ENCODE data around the gene SIM2. TPM values are rescaled to one million over a fixed set of nuclear protein-coding genes. Genes with fewer than 3 reads are reported as not detected.

Gene SIM2
- total and polyA plus RNA-seq, 2 experiments from 2014 or later: 0.16 to 0.49 TPM

DNA sequence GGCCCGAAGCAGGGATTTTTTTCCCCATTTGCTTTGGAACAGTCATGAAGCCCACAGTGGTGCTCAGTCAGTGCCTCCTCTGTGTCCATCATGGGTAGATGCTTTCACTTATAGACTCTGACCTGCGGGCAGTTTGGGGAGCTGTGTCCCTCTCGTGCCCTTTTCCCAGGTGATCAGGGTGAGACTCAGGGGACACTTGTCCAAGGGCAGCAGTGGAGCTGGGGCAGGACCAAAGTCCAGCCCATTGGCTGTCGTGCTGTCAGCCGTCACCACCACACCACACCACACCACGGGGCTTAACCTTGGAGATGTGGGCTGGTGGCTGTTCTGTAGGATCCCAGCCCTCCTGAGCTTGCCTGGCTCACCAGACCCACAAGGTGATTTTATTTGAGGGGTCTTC, 34.9 kb downstream of the SIM2 start:
- no peak overlapping the region for H2AFZ ChIP-seq
- no peaks in the 10 kb centered on the region for H3K4me1 ChIP-seq (ENCODE audit: insufficient read depth)
- H3K27me3 ChIP-seq (ENCODE audit: insufficient read depth): no peaks in the 10 kb centered on the region
- H3K79me2 ChIP-seq (replicated peaks; ENCODE audit: insufficient read depth): no peaks in the 10 kb centered on the region
- no peak for DNase-seq (ENCODE audit: low spot score)
- no peaks in the 10 kb centered on the region for H3K36me3 Mint-ChIP-seq (ENCODE audit: low read depth)
- no peak overlapping the region for H3K4me2 ChIP-seq
- no peak overlapping the region for H3K27ac ChIP-seq (ENCODE audit: low read depth)
- no peaks in the 10 kb centered on the region for H3K9me3 Mint-ChIP-seq
- H3K9me2 ChIP-seq (ENCODE audit: insufficient read depth): no peaks in the 10 kb centered on the region
- H3K4me3 ChIP-seq: no peak overlapping the region
- H3K4me1 Mint-ChIP-seq: peaks cover 5% of the 10 kb centered on the region
- H3K27me3 Mint-ChIP-seq (ENCODE audit: insufficient read depth, low read depth, poor library complexity): peaks cover 3% of the 10 kb centered on the region
- no peak overlapping the region for H3K27ac Mint-ChIP-seq
- no peak for ATAC-seq
- H3K4me3 Mint-ChIP-seq: no peak overlapping the region
- no peaks in the 10 kb centered on the region for H3K36me3 ChIP-seq (ENCODE audit: insufficient read depth)
- no peaks in the 10 kb centered on the region for H4K20me1 ChIP-seq (replicated peaks; ENCODE audit: insufficient read depth)
- H3F3A ChIP-seq (replicated peaks; ENCODE audit: low read depth): no peaks in the 10 kb centered on the region
- TF ChIP-seq EZH2 (IDR thresholded peaks at IDR 0.05; ENCODE audit: low read depth, unreplicated experiment): no peak
- no peak for TF ChIP-seq ZNF114 (CRISPR knock-in tag; IDR thresholded peaks at IDR 0.05)
- TF ChIP-seq POLR2AphosphoS5 (IDR thresholded peaks at IDR 0.05; ENCODE audit: low read depth): no peak
- TF ChIP-seq NANOG (IDR thresholded peaks at IDR 0.05; ENCODE audit: borderline replicate concordance): no peak
- no peak for TF ChIP-seq JUNB (IDR thresholded peaks at IDR 0.05; ENCODE audit: unreplicated experiment)
- no peak for TF ChIP-seq EZH2phosphoT487 (IDR thresholded peaks at IDR 0.05; ENCODE audit: unreplicated experiment)

DNA sequence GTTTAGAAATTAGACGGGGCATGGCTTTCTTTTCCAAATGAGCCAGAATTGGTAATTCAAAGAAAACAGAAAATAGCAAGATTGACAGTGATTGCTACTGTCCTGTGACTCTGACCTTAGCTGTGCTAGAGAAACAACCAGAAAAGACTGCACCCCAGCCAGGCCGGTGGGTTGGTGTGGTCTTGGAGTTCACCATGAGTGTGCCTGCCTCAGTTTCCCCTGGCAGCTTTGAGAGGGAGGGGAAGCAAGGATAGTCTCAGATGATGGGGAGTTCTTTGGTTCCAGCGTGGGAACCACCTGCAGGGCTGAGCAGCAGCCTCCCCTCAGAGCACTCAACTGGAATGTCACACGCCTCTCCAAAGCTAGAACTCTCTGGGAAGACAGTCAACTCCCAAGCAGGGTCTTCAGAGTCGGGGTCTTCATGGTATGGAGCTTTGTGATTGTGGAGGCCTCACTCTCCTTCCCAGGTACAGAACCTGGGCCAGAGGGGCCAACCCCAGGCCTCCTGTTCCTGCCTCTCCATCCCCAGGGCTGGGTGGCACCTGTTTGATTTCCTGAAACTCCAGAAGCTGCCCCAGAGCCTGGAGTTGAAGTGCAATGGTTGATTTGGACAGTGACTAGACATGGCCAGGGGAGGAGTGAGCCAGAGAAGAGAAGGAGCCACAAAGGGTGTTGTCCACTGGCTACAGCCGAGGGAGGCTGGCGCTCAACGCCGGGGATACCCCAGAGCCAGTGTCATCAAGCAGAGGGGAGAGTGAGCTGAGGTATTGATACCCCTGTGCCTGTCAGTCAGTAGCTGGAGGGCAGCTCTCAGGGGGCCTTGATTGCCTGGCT, 35.7 kb downstream of the SIM2 start:
- Histone ChIP-seq H4K20me1 (replicated peaks; ENCODE audit: insufficient read depth) (no peaks in the 10 kb centered on the region), H3K79me2 (replicated peaks; ENCODE audit: insufficient read depth) (no peaks in the 10 kb centered on the region), H3F3A (replicated peaks; ENCODE audit: low read depth) (no peaks in the 10 kb centered on the region), H2AFZ (no peak overlapping the region), H3K27me3 (ENCODE audit: insufficient read depth) (no peaks in the 10 kb centered on the region), H3K4me1 (ENCODE audit: insufficient read depth) (no peaks in the 10 kb centered on the region), H3K4me2 (no peak overlapping the region), H3K27ac (ENCODE audit: low read depth) (no peak overlapping the region), H3K36me3 (ENCODE audit: insufficient read depth) (no peaks in the 10 kb centered on the region), H3K9me2 (ENCODE audit: insufficient read depth) (no peaks in the 10 kb centered on the region), H3K4me3 (no peak overlapping the region)
- Mint-ChIP-seq H3K9me3 (no peaks in the 10 kb centered on the region), H3K27ac (no peak overlapping the region), H3K4me1 (peaks cover 8% of the 10 kb centered on the region), H3K36me3 (ENCODE audit: low read depth) (no peaks in the 10 kb centered on the region), H3K27me3 (ENCODE audit: insufficient read depth, low read depth, poor library complexity) (peaks cover 5% of the 10 kb centered on the region), H3K4me3 (no peak overlapping the region)
- DNase-seq (ENCODE audit: low spot score) (no peak), ATAC-seq (no peak)
- TF ChIP-seq NANOG (IDR thresholded peaks at IDR 0.05; ENCODE audit: borderline replicate concordance) (no peak), POLR2AphosphoS5 (IDR thresholded peaks at IDR 0.05; ENCODE audit: low read depth) (no peak), EZH2phosphoT487 (IDR thresholded peaks at IDR 0.05; ENCODE audit: unreplicated experiment) (no peak), JUNB (IDR thresholded peaks at IDR 0.05; ENCODE audit: unreplicated experiment) (no peak)

DNA sequence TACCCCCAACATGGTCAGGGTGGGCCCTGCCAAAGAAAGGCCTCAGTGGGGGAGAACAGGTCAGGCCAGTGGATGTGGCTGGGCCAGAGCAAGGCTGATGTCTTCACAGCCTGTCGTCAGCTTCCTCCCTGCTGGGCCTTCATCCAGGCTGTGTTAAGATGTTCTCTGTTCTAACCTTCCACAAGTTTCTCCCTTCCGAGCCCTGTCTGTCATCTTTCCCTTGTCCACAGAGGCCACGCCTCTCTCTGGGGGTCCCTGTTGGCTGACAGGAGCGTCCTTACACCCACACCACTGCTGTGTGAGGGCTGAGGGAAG, 36.2 kb downstream of the SIM2 start:
- Mint-ChIP-seq H3K9me3 (no peaks in the 10 kb centered on the region), H3K27me3 (ENCODE audit: insufficient read depth, low read depth, poor library complexity) (peaks cover 7% of the 10 kb centered on the region)
- no peaks in the 10 kb centered on the region for H3K4me1 ChIP-seq (ENCODE audit: insufficient read depth)
- TF ChIP-seq EZH2 (IDR thresholded peaks at IDR 0.05; ENCODE audit: low read depth, unreplicated experiment) (no peak), STAT1 (IDR thresholded peaks at IDR 0.05; ENCODE audit: unreplicated experiment) (no peak), NANOG (IDR thresholded peaks at IDR 0.05; ENCODE audit: borderline replicate concordance) (no peak)
- TF ChIP-seq, protein P1, sequence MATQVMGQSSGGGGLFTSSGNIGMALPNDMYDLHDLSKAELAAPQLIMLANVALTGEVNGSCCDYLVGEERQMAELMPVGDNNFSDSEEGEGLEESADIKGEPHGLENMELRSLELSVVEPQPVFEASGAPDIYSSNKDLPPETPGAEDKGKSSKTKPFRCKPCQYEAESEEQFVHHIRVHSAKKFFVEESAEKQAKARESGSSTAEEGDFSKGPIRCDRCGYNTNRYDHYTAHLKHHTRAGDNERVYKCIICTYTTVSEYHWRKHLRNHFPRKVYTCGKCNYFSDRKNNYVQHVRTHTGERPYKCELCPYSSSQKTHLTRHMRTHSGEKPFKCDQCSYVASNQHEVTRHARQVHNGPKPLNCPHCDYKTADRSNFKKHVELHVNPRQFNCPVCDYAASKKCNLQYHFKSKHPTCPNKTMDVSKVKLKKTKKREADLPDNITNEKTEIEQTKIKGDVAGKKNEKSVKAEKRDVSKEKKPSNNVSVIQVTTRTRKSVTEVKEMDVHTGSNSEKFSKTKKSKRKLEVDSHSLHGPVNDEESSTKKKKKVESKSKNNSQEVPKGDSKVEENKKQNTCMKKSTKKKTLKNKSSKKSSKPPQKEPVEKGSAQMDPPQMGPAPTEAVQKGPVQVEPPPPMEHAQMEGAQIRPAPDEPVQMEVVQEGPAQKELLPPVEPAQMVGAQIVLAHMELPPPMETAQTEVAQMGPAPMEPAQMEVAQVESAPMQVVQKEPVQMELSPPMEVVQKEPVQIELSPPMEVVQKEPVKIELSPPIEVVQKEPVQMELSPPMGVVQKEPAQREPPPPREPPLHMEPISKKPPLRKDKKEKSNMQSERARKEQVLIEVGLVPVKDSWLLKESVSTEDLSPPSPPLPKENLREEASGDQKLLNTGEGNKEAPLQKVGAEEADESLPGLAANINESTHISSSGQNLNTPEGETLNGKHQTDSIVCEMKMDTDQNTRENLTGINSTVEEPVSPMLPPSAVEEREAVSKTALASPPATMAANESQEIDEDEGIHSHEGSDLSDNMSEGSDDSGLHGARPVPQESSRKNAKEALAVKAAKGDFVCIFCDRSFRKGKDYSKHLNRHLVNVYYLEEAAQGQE (IDR thresholded peaks at IDR 0.05; ENCODE audit: unreplicated experiment): no peak
- TF ChIP-seq, protein P2, sequence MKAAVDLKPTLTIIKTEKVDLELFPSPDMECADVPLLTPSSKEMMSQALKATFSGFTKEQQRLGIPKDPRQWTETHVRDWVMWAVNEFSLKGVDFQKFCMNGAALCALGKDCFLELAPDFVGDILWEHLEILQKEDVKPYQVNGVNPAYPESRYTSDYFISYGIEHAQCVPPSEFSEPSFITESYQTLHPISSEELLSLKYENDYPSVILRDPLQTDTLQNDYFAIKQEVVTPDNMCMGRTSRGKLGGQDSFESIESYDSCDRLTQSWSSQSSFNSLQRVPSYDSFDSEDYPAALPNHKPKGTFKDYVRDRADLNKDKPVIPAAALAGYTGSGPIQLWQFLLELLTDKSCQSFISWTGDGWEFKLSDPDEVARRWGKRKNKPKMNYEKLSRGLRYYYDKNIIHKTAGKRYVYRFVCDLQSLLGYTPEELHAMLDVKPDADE (IDR thresholded peaks at IDR 0.05): no peak

More for the DNA sequence above, 36.2 kb downstream of the SIM2 start:
- no peak overlapping the region for H3K4me3 ChIP-seq
- no peaks in the 10 kb centered on the region for H3K36me3 ChIP-seq (ENCODE audit: insufficient read depth)
- Mint-ChIP-seq H3K4me3 (no peak overlapping the region), H3K36me3 (ENCODE audit: low read depth) (no peaks in the 10 kb centered on the region), H3K27ac (no peak overlapping the region), H3K4me1 (peaks cover 8% of the 10 kb centered on the region)
- no peaks in the 10 kb centered on the region for H3F3A ChIP-seq (replicated peaks; ENCODE audit: low read depth)
- H2AFZ ChIP-seq: no peak overlapping the region
- no peaks in the 10 kb centered on the region for H3K9me2 ChIP-seq (ENCODE audit: insufficient read depth)
- H4K20me1 ChIP-seq (replicated peaks; ENCODE audit: insufficient read depth): no peaks in the 10 kb centered on the region
- H3K27ac ChIP-seq (ENCODE audit: low read depth): no peak overlapping the region
- H3K79me2 ChIP-seq (replicated peaks; ENCODE audit: insufficient read depth): no peaks in the 10 kb centered on the region
- DNase-seq (ENCODE audit: low spot score): no peak
- H3K4me2 ChIP-seq: no peak overlapping the region
- no peak for ATAC-seq
- no peaks in the 10 kb centered on the region for H3K27me3 ChIP-seq (ENCODE audit: insufficient read depth)
